HCT116 (cell line): Measurements from ENCODE around the gene RND1. TPM values are rescaled to one million over a fixed set of nuclear protein-coding genes. Genes with fewer than 3 reads are reported as not detected.

Experiments used
- ATAC-seq: fragments of 200-7000 bp; cut with Tn5 transposase; 2 replicates; pipeline ENCODE4 v1.9.1; 2020; ENCODE audit warnings: mild to moderate bottlenecking, moderate library complexity
- BruUV-seq: library from RNA; stranded (reverse); fragments of 400-500 nt; replicated peaks from 2 replicates; lab custom pipeline; 2021; lab: Mats Ljungman, UMichigan
- CTCF ChIA-PET: fragments of 300-600 bp; sonication (Branson Sonifier 250); formaldehyde crosslinking; loops from one replicate; lab custom pipeline; 2021; ENCODE audit warnings: antibody characterized with exemption; lab: Charles Lee
- POLR2A ChIA-PET: fragments of 300-600, 350-600 bp; sonication (Branson Sonifier 250); formaldehyde crosslinking; loops from one replicate; lab custom pipeline; 2021; ENCODE audit warnings: antibody characterized with exemption; lab: Charles Lee
- RAD21 ChIA-PET, 2 experiments: fragments of 300-600 bp; sonication (Branson Sonifier 250); formaldehyde crosslinking; loops; one replicate each; lab custom pipeline; 2023; ENCODE audit warnings: low total read pairs in 2 of 2; ENCODE audit not compliant: uncharacterized antibody in 2 of 2, unreplicated experiment in 2 of 2, low non-redundant PET in 1 of 2; lab: Charles Lee
- DNase-seq: peaks from one replicate; pipeline ENCODE4 v3.0.0-alpha.2; 2010; ENCODE audit warnings: low read depth, low spot score
- H2AFZ ChIP-seq: fragments of 200-600 bp; shearing (Covaris generic), sonication (generic); 2 replicates; pipeline ENCODE4 v1.6.1; 2017; ENCODE audit warnings: low read depth, mixed run types, mixed read lengths, antibody characterized with exemption, low read length; ENCODE audit not compliant: poor library complexity, severe bottlenecking
- H3K27ac ChIP-seq: 2 replicates; pipeline ENCODE4 v1.5.1; 2012; ENCODE audit warnings: low read depth, low read length
- H3K27me3 ChIP-seq: fragments of 200-600 bp; sonication (generic); 2 replicates; pipeline ENCODE4 v1.6.1; 2016; ENCODE audit warnings: mixed run types, low read length, mixed read lengths; ENCODE audit not compliant: insufficient read depth
- H3K36me3 ChIP-seq, 2 experiments: fragments of 200-500 bp in 1 of 2; fragments of 200-600 bp in 1 of 2; sonication (Bioruptor generic) in 1 of 2; sonication (generic) in 1 of 2; 2 replicates each; pipeline versions ENCODE4 v1.5.1 to v1.6.1; 2014 to 2016; ENCODE audit warnings: low read length in 2 of 2, inconsistent platforms in 1 of 2, mixed read lengths in 1 of 2, mixed run types in 1 of 2; ENCODE audit not compliant: insufficient read depth in 2 of 2, control insufficient read depth in 1 of 2
- H3K4me1 ChIP-seq, 2 experiments: fragments of 200-600 bp in 1 of 2; sonication (generic) in 1 of 2; 2 replicates each; pipeline versions ENCODE4 v1.5.1 to v1.6.1; 2012 to 2017; ENCODE audit warnings: low read length in 2 of 2, inconsistent platforms in 1 of 2, mild to moderate bottlenecking in 1 of 2, mixed read lengths in 1 of 2, mixed run types in 1 of 2, moderate library complexity in 1 of 2; ENCODE audit not compliant: insufficient read depth in 2 of 2, control insufficient read depth in 1 of 2
- H3K4me2 ChIP-seq: fragments of 200-600 bp; sonication (generic); 2 replicates; pipeline ENCODE4 v1.6.1; 2017; ENCODE audit warnings: mixed run types, low read length, mixed read lengths
- H3K4me3 ChIP-seq, 2 experiments: fragments of 200-600 bp in 1 of 2; sonication (generic) in 1 of 2; replicated peaks in 1 of 2; 2 replicates each; pipeline ENCODE4 v1.5.1; 2011 to 2016; ENCODE audit warnings: low read length in 2 of 2, control low read depth in 1 of 2, low read depth in 1 of 2, mild to moderate bottlenecking in 1 of 2, mixed read lengths in 1 of 2, mixed run types in 1 of 2
- H3K79me2 ChIP-seq: fragments of 200-600 bp; sonication (generic); 2 replicates; pipeline ENCODE4 v1.6.1; 2017; ENCODE audit warnings: mild to moderate bottlenecking, mixed run types, low read length, moderate library complexity, mixed read lengths; ENCODE audit not compliant: insufficient read depth
- H3K9ac ChIP-seq: fragments of 200-600 bp; sonication (generic); 2 replicates; pipeline ENCODE4 v1.6.1; 2016; ENCODE audit warnings: low read length, mixed read lengths
- H3K9me2 ChIP-seq: fragments of 200-600 bp; sonication (generic), shearing (Covaris generic); 2 replicates; pipeline ENCODE4 v1.6.1; 2017; ENCODE audit warnings: mixed run types, mild to moderate bottlenecking, moderate library complexity; ENCODE audit not compliant: insufficient read depth
- H3K9me3 ChIP-seq, 2 experiments: fragments of 200-500 bp in 1 of 2; fragments of 200-600 bp in 1 of 2; sonication (Bioruptor generic) in 1 of 2; sonication (generic) in 1 of 2; 2 replicates each; pipeline ENCODE4 v1.6.1; 2014 to 2017; ENCODE audit warnings: low read length in 2 of 2, mixed read lengths in 2 of 2, inconsistent platforms in 1 of 2, low read depth in 1 of 2, mild to moderate bottlenecking in 1 of 2, mixed run types in 1 of 2, moderate library complexity in 1 of 2; ENCODE audit not compliant: control insufficient read depth in 1 of 2, insufficient read depth in 1 of 2
- H4K20me1 ChIP-seq: fragments of 200-600 bp; sonication (generic), shearing (Covaris generic); 2 replicates; pipeline ENCODE4 v1.6.1; 2017; ENCODE audit warnings: mixed run types, mild to moderate bottlenecking, moderate library complexity; ENCODE audit not compliant: insufficient read depth
- CEBPB ChIP-seq: IDR thresholded peaks from 2 replicates; pipeline ENCODE4 v1.6.1; 2012; ENCODE audit warnings: low read depth
- CTCF ChIP-seq, 3 experiments: fragments of 200-600 bp in 1 of 3; sonication (generic) in 1 of 3; IDR thresholded peaks in 2 of 3; conservative IDR thresholded peaks in 1 of 3; 2 replicates each; pipeline ENCODE4 v1.5.1; 2012 to 2017; ENCODE audit warnings: low read depth in 2 of 3, low read length in 2 of 3, antibody characterized with exemption in 1 of 3, borderline replicate concordance in 1 of 3, control low read depth in 1 of 3, mild to moderate bottlenecking in 1 of 3, mixed read lengths in 1 of 3, mixed run types in 1 of 3, moderate library complexity in 1 of 3; ENCODE audit not compliant: insufficient read depth in 1 of 3
- MAX ChIP-seq: IDR thresholded peaks from 2 replicates; pipeline ENCODE4 v1.6.1; 2012
- POLR2AphosphoS5 ChIP-seq: IDR thresholded peaks from 2 replicates; pipeline ENCODE4 v1.6.1; 2011; ENCODE audit warnings: mild to moderate bottlenecking, low read depth, low read length, moderate library complexity
- YY1 ChIP-seq: IDR thresholded peaks from 2 replicates; pipeline ENCODE4 v1.6.1; 2011; ENCODE audit warnings: low read length, low read depth, moderate library complexity, mild to moderate bottlenecking; ENCODE audit not compliant: insufficient replicate concordance; ENCODE audit errors: extremely low read depth
- ZBTB33 ChIP-seq: IDR thresholded peaks from 2 replicates; pipeline ENCODE4 v1.6.1; 2011; ENCODE audit warnings: mild to moderate bottlenecking, low read length, moderate library complexity; ENCODE audit not compliant: insufficient replicate concordance; ENCODE audit errors: extremely low read depth
- ZNF274 ChIP-seq: fragments of 200-500 bp; sonication (Bioruptor generic); IDR thresholded peaks from 2 replicates; pipeline ENCODE4 v1.6.1; 2014; ENCODE audit warnings: mild to moderate bottlenecking, low read depth, low read length, inconsistent platforms
- intact Hi-C: fragments of 100-400 bp; cut with micrococcal nuclease; formaldehyde crosslinking; loops from 2 replicates; pipeline ENCODE4 v1.10.0; 2022
- total RNA-seq: library from RNA; stranded (reverse); gene quantifications from one replicate; pipeline ENCODE4 v1.2.1, GENCODE V29; 2021; ENCODE audit not compliant: unreplicated experiment

RND1 gene
- total RNA-seq, 1 experiment from 2014 or later = 2.0 TPM

- ATAC-seq (no peak), DNase-seq (no peak)
- TF ChIP-seq POLR2AphosphoS5 (no peak), ZNF274 (no peak), MAX (no peak), ZBTB33 (no peak), CEBPB (no peak), CTCF (IDR thresholded peaks at IDR 0.05 in 2 of 3, conservative IDR thresholded peaks at IDR 0.05 in 1 of 3; ENCODE audit: borderline replicate concordance in 1 of 3, insufficient read depth in 1 of 3, low read depth in 2 of 3, low read length in 2 of 3) (no peak), YY1 (no peak)
- no peaks in the 10 kb centered on the region for H3K27me3 ChIP-seq
- no peak overlapping the region for H3K27ac ChIP-seq
- H3K4me2 ChIP-seq = no peak overlapping the region
- ChIA-PET RAD21 (no interaction called here), POLR2A (no interaction called here), CTCF (no interaction called here)
- H3K4me3 ChIP-seq = no peak overlapping the region
- no peaks in the 10 kb centered on the region for H3K9me3 ChIP-seq
- no peaks in the 10 kb centered on the region for H4K20me1 ChIP-seq
- BruUV-seq = no TSS peak
- peaks cover 7 to 14% of the 10 kb centered on the region in 2 experiments; a peak in 3 of 4 replicates for H3K4me1 ChIP-seq
- peaks cover 0 to 7% of the 10 kb centered on the region in 2 experiments; a peak in 1 of 4 replicates for H3K36me3 ChIP-seq
- H3K9ac ChIP-seq = no peak overlapping the region
- H2AFZ ChIP-seq = no peak overlapping the region
- H3K9me2 ChIP-seq = no peaks in the 10 kb centered on the region
- intact Hi-C loops = no loop called here
- no peaks in the 10 kb centered on the region for H3K79me2 ChIP-seq
Measured at GRCh38 chr12:48822711-48823110, 43.0 kb downstream of the RND1 start.
